GM21528 (cell line): ENCODE measurements around the gene NID2.

ENCODE experiments used
- ATAC-seq: cut with Tn5 transposase; IDR thresholded peaks from one replicate; pipeline ENCODE4 v1.9.1; 2021; ENCODE audit warnings: mild to moderate bottlenecking, moderate library complexity; ENCODE audit not compliant: unreplicated experiment, low FRiP score

NID2 gene

DNA sequence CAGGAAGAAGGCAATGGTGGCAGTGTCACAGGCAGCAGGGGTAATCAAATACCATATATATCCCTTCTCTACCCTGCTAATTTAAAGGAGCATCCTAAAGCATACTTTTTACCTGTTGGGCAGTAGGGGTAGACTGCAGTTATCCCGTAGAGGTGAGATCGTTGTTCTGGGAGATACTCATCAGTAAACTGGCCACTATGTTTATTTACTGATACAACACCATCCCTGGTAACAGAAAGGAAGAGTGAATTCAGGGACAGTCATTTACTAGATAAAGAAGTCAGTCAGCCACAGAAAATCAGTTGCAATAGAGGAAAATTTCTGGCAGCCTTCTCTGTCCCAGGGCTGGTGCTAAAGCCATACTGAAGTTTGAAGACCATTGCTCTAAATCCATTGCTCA is 63.2 kb downstream of the NID2 start:
- no peak for ATAC-seq

DNA sequence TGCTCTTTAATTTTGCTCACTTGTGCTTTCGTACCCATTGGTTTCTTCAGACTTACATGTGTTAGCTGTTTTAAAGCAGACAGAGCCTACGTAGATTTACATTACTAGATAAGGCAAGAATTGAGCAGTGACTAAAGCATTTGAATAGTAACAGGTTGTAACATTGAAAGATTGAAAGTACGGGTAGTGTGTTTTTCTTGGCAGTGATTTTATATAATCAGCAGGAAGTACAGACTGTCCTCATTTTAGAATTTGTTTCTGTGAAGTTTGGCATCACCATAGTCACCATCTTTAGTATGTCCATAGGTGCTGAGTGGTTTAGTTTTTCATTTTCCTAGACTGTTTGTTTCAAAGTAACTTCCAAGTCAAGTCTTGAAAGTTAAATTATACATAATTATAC is 65.5 kb downstream of the NID2 start:
- no peak for ATAC-seq

DNA sequence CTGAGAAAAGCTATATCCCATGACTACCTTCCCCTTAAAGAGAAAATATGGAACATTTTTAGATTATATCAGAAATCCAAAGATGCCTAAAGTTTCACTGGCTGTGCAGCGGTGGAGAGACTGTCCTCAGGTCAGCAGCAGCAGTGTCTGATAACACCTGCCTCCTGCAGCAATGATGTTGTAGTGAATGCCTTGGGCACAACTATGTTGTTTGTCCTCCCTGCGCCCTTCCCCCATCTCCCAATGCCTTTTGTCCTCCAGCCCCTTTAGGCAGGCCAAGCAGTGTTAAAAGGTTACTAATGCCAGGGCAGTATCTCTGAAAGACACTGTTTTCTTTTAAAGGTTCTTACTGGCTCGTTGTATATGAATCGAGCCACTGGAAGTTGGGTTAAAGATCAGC is 66.3 kb downstream of the NID2 start:
- ATAC-seq = no peak

DNA sequence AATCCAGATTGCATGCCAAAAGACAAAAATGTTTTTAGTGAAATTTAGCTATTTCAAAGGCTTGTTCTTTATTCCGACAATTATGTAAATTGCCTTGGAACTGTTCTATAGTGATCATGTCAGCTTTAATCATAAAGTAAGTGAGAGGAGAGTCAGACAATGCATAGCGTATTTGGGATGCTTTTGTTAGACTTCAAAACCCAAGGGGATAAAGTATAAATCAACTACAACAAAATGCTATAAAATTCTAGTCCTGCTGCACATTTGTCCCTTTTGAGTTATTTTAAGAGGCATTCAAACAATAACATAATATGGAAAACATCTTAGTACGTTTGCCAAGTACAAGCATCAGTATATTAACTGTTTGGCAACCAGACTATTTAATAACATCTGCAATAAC is 68.2 kb downstream of the NID2 start:
- ATAC-seq = no peak

DNA sequence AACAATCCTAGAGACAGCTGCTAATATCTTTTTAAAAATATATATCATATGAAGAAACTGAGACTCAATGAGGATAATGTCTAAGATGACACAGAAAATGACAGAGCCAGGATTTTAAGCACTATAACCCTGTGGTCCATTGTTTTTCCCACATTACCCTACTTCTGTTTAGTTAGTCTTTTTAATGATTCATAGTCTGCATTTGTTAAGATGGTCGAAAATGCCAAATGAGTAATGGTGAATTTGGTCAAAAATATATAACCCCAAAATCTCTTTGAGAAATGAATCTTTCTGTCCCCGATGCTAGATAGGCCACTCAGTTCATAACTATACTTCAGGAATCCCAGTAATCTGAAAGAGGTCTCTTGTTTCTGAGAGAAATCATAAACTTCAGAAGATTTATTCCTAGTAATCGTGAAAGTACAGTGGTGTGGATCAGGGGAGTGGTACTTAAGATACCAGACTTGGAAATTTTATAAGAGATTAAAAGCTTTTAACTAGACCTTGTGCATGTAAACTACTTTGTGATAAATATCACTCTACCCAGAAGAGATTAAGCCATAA is 68.8 kb downstream of the NID2 start:
- no peak for ATAC-seq

DNA sequence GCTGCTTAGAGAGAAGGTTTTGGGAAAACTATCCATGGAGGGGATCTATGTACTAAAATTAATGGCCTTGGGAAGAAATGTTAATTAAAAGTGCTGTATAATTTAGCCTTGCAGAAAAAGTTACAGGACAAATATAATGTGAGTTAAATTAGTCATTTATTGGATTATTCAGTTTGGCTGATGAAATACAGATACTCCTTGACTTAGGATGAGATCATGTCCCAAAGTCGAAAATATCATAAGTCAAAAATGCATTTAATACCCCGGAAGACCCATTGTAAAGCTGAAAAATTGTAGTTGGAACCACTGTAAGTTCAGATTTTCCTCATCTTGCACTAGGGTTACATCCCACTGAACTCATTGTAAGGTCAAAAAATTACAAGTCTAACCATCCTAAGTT is 69.8 kb downstream of the NID2 start:
- no peak for ATAC-seq

DNA sequence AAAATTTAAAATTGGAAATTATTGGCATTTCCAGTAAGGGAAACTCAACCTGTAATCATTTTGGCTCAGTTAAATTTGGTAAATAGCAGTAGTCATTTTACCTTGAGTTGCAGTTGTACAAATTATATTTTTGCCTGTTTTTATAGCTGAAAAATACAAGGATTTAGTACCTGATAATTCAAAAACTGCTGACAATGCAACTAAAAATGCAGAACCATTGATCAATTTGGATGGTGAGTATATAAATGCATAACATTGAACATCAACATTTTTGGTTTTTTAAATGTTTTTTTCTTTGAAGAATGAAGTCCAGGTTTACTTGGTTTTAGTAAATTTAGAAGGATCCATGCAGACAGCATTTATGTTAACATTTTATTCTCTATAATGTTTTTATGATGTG is 70.5 kb downstream of the NID2 start:
- no peak for ATAC-seq

DNA sequence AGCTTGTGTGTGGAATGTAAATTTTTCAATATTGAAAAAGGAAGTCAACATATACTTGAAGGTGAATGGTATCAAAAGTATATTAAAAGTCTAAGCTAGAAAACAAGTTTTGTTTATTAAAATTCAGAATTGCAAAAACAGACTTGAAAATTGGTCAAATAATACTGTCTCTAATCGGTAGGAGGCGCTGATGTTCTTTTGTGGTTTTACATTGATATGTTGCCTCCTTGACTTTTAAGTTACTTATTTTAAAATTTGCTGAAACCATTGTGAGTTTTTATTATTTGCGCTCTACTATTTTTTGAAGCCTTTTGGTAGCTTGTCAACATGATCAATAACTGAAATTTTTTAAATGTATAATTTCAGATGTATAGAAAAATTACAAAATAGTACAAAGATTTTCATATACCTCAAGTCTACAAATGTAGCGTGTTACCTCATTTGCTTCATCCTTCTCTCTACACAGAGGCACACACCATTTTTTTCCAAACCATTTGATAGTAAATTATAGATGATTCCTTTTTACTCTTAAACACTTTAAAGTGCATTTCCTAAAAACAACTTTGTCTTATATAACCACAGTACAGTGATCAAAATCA is 72.6 kb downstream of the NID2 start:
- ATAC-seq = no peak

DNA sequence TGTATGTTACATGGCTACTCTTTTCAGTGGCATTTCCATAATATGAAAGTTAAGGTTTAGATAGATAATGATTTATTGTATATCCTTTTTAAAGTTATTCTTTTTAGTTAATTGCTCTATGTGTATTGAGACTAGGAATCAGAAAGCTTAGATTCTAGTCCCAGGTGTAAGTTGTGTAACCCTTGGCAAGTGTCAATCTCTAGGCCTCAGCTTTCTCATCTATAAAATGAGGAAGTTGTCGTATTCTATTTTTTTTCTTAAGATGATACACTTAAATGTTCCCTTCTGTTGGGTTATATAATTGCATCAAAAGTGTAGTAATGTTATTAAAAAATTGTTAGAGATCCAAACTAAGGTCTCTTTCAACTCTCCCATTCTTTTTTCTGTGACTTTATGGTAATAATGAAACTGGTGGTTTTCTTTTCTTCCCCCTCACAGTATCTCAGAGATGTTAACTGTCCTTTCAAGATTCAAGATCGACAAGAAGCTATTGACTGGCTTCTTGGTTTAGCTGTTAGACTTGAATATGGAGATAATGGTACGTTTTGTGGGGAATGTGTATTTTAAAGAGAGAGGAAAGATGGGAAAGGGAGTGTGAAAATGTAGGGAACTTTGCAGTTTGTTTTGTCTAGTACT is 75.5 kb downstream of the NID2 start:
- ATAC-seq = no peak

DNA sequence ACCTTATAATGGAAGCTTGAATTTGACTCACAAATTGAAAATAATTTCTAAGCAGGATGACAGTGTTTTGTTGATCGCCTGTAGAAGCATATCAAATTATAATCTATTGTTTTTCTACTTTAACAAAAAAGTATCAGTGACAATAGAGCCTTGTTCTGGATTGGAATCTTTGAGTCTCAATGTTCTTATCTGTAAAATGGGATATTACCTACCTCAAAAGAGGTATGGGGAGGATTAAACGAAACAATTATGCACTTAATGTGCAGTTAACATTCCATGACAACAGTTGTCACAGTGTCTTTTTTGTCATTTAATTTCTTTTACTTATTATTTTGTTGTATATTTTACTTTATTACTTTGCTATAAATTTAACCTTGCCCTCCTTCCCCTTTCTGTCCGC is 78.4 kb downstream of the NID2 start:
- ATAC-seq = no peak

DNA sequence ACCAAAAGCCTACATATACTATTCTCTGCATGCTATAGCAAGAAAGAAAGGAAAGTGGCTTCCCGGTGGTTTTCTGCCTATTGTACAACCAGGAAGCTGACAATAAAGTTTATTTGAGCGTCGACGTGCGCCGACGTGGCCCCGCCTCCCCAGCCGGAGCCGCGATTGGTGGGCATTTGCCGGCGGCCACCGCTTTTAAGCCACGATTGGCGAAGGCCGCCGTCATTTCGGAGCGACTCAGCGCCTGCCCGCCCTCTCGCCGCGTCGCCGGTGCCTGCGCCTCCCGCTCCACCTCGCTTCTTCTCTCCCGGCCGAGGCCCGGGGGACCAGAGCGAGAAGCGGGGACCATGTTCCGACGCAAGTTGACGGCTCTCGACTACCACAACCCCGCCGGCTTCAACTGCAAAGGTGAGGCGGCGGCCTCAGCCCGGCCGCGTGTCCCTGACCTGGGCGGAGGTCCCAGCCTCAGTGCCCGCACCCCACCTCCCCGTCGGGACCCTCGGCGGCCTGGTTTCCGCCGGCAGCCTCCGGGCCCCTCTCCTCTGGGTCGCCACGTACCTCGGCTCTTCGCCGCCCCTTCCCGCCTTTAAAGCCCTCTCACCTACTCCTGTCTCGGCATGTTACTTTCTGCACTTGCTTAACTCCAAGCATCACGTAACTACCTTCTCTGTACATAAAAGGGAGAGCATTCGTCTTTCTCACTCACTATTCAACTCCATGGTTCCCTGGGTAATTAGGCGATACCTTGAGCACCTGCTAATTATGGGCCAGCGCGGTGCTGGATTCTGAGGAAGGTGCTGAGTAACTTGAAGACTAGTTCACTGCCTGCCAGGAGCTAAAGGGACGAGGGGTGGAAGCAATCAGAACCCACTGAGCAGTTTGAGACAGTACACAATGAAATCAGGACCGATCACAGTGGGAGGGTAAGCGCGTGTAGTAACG is 79.3 kb downstream of the NID2 start, which contains the start of gene RTRAF:
Gene RTRAF (plus strand): TSS at position 254 of the 942 bp plus-strand sequence. CDS start 94 bp downstream, at position 348.
- peak; percentile 96 for ATAC-seq

DNA sequence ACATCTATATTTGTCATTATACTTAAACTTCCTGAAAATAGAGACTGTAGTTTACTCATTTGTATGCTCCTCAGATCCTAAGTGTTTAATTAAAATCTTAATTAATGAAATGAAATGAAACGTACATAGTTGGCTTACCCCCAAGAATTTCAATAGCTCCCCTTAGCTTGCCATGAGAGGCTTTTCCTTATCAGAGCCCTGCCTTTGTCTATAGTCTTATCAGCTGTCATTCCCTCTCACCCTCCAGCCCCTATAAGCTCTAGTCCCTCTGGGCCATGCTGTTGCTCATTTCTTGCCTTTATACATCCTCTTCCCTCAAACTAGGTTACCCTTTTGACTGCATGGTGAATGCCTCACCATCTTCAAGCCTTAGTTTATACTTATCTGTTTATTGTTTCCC is 80.6 kb downstream of the NID2 start:
- ATAC-seq = no peak

DNA sequence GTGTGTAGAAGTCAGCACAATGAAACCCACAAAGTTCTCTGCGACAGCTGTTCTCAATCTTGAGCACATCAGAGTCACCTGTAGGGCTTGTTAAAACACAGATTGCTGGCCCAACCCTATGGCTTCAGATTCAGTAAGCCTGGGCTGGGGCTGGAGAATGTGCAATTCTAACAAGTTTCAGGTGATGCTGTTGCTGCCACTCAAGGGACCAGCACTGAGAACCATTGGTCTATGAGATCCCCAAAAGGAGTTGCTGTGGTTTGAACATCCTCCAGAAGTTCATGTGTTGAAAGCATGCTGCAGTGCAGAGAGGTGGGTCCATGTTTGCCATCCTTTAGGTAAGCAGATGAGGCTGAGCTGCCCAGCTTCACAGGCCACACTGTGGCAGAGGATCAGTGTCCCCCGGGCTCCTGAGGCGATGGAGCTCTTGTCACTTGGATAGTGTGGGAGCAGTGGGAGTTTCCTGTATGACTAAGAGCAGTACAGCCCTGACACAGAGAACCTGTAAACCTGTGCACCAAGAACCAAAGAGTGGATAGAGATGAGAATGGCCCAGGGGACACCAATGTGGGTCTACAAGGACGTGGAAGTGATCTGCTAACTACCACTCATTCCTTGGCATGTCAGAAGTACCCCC is 87.5 kb downstream of the NID2 start:
- no peak for ATAC-seq

DNA sequence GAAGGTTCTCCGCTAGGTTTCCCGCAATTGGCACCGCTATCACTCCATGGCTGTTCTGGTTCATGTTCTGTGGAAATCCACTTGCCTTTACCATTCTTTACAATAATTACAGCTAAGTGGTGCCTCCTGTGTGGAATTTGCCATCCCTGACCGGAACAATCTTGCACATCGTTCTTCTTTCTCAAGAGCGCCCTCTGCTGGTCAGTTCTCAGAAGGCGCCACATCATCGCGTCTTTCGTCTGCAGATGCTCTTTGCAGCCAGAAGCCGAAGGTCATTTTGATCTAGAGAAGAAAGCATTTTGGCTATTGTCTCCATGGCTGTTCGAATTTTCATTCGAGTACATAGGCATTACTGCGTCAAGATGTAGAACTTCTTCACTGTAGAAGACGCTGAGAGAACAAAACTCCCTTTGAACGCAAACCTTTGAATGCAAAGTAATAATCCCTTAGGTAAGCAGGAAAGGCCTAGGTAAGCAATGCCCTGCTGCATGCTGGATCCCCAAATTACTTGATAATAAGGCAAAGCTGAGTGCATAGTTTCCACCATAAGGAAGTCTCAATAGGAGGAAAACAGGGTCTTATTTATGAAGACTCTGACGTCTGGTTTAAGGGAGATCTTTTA is 89.7 kb downstream of the NID2 start:
- peak; percentile 56 for ATAC-seq

DNA sequence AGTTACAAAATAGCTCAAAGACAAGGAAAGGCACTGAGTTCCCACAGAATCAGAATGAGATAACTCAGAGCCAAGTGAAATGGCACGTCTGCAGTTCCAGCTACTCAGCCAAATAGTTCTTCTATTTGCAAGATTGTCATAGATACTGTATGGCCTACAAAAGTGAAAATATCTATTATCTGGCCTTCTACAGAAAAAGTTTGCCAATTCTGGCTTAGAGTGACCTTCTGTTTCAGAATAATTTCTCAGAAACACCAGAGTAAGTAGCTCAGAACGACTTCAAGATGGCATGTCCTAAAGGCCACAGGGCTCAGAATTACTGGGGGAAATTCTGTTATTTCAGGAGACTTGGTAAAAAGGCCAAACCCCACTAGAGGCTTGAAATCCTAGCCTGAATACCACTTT is 90.2 kb downstream of the NID2 start:
- ATAC-seq = no peak

DNA sequence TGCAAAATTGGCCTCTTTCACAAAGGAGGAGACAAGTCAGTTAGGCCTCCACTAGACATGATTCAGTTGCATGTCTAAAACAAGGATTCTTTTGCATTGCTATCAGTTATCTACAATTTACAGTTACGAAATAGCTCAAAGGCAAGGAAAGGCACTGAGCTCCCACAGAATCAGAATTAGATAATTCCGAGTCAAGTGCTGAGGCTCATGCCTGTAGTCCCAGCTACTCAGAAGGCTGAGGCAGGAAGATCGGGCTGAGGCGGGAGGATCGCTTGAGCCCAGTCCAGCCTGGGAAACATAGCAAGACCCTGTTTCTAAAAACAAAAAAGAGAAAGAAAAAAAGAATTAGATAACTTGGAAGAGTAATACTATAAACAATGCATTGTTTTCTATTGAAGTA is 91.8 kb downstream of the NID2 start:
- no peak for ATAC-seq

DNA sequence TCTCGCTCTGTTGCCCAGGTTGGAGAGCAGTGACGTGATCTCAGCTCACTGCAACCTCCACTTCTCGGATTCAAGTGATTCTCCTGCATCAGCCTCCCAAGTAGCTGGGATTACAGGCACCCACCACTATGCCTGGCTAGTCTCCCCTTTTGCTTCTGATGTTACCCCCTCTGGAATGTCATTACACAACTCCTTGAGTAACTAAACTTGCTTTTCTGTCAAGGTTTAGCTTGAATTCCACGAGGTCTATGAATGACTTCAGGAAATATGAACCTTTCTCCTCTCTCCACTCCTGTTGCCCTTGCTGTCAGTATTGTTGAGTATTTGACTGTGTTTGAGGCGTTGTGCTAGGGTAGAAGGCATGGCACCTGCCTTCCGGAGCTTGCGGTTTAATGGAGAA is 96.3 kb downstream of the NID2 start:
- ATAC-seq = no peak

DNA sequence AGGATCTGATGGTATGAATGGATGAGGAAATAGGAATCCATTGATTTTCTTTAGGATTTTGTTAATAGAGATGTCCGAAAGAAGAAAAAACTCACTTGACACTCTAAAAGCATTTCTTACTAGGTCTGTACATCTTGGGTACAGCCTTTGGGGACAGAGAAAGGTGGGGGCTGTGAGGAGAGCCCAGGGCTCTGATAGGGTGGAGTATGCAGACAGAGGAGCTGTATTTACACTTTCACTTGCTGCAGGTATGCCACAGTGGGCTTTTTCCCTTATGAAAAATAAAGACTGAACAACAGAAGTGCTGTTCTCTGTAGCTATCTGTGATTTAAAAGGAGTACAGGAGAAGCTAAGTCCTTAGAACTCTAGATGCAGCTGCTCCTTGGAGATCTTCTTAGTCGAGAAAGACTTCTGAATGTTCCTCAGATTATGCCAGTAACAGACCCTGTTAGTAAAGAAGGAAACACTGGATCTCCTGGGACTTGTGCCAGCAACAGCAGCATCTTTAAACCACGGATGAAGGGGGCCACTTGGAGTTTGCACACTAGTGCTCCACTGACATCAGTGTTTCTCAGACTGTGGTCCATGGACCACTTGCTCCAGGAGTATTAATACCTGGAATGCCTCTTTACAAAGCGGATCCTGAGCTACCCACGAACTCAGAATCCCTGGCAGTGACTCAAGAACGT is 98.9 kb downstream of the NID2 start:
- ATAC-seq = no peak

DNA sequence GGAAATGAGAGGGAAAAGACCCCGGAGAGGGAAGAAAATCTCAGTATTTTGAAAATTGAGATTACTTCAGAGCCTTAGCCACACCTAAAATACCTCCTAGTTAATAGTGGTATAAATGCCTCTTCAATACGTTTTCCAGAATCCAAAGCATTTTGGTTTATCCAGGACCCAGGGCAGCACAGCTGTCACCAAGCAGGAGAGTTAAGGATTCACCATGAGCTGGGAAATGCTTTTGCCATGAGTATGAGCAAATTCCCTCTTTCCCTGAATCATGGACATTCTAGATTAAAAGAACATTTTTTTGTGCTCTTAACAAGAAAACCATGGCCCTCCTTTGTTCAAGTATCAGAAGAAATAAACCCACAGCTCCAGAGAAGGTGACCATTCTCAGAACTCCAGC is 101.3 kb downstream of the NID2 start:
- ATAC-seq = no peak

DNA sequence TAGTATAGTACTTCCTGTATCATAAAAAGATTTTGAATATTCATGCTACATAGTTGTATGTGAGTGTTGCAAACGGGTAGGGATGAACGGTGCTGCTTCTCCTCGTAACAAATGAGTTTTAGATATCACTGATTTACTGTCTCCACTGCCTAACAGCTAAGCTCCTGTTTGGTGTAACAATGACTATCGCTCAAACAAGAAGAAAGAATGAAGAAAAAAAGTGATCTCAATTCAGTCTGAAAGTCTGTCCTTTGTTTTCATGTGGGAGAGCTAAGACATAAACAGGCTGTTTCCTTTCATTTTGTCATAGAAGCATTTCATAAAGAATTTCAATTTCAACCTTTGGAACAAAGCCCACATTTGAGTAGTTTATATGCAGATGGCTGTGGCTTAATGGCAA is 105.6 kb downstream of the NID2 start:
- ATAC-seq = no peak
